Activated CD4-positive, CD25-positive, alpha-beta regulatory T cell treated with anti-CD3 and anti-CD28 coated beads, Interleukin-2, amount 50 U/mL, for 16 hours (primary cell): ENCODE results near the gene NBPF3.
"Not testable (repeated sequence)": the region's sequence is repeated elsewhere in the genome, so short reads cannot be mapped to it uniquely, and the experiment has no call there.

Source experiments
- DNase-seq: peaks from one replicate; pipeline ENCODE4 v3.0.0-alpha.2; 2020; ENCODE audit warnings: low read depth, low spot score

Gene NBPF3

DNA sequence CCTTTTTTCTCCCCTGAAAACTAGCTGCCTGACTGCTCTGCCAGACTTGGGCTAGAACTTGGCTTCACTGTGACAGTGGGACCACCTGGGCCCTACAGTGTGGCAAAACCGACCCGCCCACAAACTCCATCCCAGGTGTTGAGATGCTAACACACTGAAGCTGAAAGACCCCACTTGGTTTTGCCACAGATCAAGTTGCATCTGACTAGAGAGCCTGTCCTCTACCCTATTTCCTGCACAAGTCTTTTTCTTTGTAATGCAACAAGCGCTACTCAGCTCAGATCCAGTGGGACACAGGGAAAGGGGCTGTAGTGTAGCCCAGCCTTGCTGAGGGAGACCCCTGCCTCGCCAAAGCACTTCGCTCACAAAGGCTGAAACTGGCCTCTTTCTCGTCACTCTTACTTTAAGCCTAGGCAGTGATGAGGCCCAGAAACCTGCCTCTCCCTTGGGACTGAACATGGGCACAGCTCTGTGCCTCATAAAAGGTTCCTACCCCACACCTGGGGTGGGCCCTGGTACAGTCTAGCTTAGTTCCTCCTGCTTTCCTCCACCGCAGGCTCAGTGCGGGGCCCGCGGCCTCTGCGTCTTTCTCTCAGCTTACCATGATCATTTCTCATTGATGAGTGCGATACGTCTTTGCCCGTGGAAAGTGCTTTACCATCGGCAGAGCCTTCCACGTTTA is 79.0 kb downstream of the NBPF3 start:
- no peak for DNase-seq

DNA sequence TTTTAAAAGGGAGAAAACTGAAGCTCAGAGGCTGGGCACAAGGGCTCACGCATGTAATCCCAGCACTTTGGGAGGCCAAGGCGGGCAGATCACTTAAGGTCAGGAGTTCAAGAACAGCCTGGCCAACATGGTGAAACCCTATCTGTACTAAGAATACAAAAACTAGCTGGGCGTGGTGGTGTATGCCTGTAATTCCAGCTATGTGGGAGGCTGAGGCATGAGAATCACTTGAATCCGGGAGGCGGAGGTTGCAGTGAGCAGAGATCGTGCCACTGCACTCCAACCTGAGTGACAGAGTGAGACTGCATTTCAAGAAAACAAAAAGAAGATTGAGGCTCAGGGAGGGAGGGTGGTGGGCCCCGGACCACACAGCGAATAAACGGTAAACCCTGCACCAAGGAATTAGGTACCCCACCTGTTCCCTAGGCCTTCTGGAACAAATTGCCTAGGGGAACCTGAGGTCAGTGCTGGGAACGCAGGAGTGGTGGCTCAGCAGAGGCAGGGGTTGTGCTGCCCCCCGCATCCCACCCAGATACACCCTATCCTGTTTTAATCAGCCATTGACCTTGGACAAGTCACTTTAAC is 79.6 kb downstream of the NBPF3 start:
- DNase-seq, result not testable (repeated sequence)

DNA sequence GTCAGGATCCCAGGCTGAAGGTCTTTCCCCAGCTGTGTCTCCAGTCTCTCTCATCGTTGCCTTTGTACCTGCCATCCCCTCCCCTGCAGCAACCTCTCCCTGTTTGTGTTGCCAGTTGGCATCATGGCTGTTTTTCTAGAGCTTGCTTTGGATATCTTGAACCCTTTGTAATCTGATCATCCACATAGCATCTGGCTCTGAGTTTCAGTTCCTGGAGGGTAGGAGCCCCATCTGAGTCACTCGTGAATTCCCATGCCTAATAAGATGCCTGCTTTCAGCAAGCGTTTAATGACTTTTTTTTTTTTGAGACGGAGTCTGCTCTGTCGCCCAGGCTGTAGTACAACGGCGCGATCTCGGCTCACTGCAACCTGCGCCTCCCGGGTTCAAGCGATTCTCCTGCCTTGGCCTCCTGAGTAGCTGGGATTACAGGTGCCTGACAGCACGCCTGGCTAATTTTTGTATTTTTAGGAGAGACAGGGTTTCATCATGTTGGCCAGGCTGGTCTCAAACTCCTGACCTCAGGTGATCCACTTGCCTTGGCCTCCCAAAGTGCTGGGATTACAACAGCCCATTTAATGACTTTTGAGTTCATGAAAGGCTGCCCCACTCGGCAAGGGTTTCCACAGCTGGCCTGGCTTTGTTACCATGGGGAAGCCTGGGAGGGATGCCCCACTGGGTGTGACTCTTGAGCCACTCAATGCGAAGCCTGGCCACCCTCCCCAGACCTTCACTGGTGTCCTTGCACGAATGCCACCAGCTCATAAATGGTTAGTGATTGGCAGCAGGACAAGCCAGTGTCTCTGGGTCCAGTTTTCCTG is 81.2 kb downstream of the NBPF3 start:
- no peak for DNase-seq

DNA sequence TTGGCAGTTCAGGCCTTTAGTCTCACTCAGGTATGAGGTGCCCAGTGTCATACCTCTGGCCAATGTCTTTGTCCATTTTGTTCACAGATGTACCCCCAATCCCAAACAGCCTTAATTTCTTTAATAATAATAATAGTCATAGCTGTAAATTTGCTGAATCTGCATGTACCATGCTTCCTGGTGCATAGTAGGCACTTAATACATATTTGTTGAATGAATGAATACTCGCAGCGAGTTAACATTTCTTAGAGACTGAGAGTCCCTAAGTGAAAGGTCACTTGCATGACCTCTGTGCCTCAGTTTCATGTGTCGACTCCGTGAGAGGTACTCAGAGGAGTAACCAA is 81.8 kb downstream of the NBPF3 start:
- DNase-seq, result no peak

DNA sequence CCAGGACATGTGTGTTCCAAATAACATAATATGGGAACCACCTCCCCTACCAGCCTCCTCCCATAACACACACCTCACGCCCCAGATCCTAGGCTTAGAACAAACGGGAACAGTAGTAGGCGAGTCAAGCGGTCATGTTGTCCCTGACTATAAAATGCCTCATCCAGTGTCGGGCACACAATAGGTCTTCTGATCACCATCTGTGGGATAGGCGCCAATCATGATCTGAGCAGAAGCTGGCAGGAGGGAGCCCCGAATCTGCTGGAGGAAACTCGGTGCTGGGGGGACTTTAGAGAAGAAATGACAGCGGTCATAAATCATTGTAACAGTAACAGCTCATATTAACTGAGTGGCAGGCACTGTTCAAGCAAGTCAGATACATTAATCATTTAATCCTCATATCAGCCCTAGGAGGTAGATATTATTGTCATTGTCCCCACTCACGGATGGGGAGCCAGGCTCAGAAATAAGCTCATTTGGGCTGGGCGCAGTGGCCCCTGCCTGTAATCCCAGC is 82.6 kb downstream of the NBPF3 start:
- DNase-seq, result no peak

DNA sequence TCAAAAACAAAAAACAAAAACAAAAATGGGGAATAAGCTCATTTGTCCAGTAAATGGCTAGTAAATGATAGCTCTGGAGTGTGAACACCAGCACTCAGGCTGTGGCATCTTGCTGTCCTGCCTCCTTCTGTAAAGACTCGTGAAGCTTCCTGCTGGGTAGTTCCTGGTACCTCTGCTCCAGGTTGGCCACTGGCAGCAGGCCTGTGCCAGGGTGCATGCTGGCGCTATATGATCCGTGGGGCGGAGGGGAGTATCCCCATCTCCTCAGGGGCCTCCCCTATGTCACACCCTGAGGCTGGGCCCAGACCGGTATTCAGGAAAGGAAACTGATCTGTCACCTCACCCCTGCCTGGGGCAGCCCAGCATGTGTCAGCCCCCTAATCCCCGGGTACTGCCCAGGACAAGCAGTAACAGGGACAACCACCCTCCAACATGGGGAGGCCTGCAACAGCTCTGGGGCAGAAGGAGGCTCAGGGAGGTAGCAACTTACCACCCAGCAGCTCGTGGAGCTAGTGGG is 83.4 kb downstream of the NBPF3 start:
- DNase-seq, result no peak

DNA sequence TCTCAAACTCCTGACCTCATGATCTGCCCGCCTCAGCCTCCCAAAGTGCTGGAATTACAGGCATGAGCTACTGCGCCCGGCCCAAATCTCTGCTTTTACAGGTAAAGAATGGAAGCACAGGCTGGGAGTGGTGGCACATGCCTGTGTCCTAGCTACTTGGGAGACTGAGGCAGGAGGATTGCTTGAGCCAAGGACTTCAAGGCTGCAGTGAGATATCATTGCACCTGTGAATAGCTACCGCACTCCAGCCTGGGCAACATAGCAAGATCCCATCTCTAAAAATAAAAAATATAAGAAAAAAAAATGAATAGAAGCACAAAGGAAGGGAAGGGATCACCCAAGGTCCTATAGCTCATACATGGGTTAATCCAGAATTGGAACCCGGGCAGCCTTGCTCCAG is 84.3 kb downstream of the NBPF3 start:
- no peak for DNase-seq

DNA sequence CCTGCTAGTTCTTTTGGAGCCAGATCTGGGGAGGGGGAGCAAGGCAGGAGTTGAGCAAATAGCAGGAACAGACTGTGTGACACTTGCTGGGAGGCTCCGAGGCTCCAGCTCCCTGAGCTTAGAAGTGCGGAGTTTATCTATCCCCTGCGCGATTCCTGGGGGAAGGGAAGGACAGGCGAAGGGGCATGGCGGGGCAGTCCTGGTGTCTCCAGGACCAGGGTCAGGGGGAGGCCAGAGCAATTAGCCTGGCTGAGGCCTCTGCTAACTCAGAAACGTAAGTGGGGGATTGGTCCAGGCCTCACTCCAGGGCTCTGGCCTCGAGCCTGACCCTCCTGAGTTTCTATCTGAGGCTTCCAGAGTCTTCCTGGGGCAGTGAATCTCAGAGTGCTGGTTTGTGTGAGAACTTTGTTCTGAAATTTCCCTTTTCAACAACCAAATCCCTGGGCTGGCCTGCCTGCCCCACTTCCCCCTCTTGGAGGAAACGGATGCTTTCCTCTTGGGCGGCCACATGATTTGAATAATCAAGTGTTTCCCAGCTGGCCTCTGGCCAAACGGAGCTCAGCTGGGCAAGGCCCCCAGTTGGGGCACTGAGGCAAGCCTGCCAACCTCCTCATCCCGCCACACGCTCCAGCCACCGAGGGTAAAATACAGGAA is 84.9 kb downstream of the NBPF3 start:
- no peak for DNase-seq

DNA sequence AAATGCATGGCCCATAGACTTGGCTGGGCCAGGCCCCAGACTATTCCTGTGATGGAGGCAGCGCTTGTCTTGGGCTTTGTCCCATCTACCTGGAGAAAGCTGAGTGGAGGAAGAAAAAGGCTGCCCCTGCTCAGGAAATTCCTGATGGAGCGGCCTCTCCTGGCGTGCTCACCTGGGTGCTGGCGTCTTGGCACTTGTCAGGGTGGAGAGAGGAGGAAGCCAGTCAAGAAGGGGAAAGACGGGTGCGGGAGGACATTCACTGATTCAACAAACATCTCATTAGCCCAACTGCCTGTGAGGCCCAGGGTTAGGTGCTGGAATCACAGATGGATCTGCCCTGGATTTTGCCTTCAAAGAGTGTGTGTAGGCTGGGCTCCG is 85.4 kb downstream of the NBPF3 start:
- no peak for DNase-seq

DNA sequence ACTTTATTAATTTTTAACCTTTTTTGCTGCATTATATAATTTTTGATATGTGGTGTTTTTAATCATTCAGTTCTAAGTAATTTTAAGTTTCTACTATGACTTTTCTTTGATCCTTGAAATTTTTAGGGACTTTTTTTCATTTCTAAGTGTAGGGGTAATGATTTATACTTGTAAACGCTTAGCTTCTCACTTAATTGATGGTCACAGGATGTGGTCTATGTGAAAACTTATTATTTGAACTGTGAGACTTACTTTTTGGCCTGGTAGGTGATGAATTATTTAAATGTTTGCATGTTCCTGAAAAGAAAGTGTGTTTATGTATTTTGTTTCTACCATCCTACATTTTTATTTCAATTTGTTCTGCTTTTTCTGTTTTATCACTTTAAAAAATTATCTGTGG is 86.5 kb downstream of the NBPF3 start:
- DNase-seq, result no peak

DNA sequence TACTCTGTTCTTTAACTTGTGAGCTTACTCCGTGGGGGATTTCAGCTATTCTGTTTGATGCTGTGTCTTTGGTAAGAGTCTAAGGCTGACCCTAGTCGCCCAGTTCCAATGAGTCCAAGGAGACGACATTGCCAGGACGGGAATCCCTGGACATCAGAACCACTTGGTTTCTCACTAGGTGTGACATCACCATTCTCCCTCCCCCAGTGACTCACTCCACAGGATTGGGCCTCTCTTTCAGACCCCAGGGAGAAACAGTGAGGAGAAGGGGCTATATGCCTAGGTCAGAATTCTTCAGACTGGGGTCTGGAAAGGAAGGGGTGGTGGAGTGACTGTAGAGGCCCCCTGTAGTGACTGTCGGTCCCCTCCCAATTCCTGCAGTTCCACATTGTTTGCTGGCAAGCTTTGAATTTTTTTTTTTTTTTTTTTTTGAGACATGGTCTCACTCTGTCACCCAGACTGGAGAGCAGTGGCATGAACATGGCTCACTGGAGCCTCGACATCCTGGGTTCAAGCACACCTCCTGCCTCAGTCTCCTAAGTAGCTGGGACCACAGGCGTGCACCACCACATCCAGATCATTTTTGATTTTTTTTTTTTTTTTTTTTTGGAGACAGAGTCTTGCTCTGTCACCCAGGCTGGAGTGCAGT is 90.6 kb downstream of the NBPF3 start:
- DNase-seq, result no peak

DNA sequence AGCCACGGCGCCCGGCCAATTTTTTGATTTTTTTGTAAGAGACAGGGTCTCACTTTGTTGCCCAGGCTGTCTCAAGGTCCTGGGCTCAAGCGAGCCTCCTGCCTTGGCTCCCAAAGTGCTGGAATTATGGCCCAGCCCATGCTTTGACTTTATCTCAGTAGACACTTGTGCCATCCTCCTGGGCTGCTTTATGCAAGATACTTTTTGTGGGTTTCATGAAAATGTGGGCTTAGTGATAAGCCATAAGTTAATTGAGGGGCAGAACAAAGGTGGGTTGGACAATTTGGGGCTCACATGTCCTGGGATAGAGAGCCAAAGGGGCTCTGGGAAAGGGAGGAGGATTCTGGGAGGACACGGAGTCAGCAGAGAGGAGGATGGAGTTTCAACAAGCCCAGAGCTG is 91.3 kb downstream of the NBPF3 start:
- no peak for DNase-seq

DNA sequence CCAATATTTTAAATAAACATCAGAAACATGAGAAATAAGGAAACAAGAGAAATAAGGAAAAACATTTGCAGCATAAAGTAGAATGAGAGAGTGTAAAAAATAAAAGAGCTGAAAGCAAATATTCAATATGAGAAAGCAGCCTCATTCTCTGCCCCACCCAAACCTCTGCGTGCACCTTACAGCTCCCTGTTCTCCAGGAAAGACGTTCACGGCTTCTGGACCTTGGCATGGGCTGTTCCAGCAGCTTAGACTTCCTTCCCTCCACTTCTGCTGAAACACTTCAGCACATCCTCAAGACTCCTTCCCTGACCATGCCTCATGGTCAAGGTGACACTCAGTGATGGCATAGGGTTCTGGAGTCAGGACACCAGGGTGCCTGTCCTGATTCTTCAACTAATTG is 92.6 kb downstream of the NBPF3 start:
- no peak for DNase-seq

DNA sequence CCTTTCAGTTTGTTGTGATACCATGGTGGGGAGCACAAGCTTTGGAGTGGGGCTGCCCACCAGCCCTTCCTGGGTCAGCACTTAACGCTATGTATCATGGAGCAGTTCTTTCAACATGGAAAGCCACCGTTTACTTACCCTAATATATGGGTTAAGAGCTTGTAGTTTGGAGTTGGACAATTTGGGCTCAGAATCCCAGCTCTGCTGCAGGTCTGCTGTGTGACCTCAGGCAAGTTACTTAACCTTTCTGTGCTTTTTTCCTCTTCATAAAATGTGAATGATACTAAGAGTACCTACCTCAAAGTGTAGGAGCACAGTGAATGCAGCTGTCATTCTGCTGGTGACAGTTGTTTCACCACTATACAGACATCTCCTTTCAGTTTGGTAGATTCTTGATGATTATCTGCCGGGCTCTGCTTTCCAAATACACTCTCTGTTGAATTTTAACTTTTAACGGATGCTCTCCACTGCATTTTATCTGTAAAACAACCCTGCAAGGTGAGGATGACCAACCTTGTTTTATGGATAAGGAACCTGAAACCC is 93.1 kb downstream of the NBPF3 start:
- DNase-seq, result no peak

DNA sequence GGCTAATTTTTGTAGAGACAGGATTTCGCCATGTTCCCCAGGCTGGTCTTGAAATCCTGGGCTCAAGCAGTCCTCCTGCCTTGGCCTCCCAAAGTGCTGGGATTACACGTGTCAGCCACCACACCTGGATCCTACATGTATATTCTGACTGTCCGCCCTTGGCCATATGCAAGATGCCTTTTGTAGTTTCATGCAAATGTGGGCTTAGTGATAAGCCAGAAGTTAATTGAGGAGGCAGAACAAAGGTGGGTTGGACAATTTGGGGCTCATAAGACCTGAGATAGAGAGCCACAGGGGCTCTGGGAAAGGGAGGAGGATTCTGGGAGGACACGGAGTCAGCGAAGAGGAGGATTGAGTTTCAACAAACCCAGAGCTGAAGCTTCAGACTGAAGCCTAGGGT is 94.2 kb downstream of the NBPF3 start:
- no peak for DNase-seq
